ENCODE results near the gene MFSD11. TPM values are rescaled to one million over a fixed set of nuclear protein-coding genes. Genes with fewer than 3 reads are reported as not detected.

The MFSD11 gene
- total RNA-seq, 2 experiments from 2014 or later = 17.0 to 17.6 TPM

DNA sequence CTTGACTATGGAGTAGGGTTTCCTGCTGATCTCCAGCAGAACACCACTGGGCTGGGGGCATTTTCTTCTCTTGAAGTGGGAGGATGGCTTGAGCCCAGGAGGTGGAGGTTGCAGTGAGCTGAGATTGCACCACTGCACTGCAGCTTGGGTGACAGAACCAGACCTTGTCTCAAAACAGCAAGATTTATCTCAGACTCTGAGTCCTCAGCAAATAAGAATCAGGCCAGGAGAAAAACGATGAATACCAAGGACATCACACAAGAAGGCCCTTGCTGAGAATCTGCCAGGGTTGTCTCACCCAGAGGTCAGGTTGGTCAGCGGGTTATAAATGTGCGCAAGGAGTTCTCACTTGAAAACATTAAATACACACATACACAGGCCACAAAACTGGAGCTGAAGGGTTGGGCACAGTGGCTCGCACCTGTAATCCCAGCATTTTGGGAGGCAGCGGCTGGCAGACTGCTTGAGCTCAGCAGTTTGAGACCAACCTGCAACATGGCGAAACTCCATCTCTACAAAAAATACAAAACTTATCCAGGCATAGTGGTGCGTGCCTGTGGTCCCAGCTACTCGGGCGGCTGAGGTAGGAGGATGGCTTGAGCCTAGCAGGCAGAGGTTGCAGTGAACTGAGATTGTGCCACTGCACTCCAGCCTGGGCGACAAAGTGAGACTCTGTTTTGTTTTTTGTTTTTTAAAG, 34.8 kb upstream of the MFSD11 start:
- TF ChIP-seq CTCF (IDR thresholded peaks at IDR 0.05) = no peak
- no peak for ATAC-seq
- no peaks in the 10 kb centered on the region for H3K27me3 Mint-ChIP-seq
- no peak overlapping the region for H3K4me3 Mint-ChIP-seq
- intact Hi-C loops (cut with micrococcal nuclease) = no loop called here
- CTCF ChIA-PET = interaction anchor here (0.7 to 2.8 kb wide), 6 partner anchors 9 to 180 kb away, joined by 3 to 10 read pairs (median 4); no protein-coding TSS in a partner anchor
- POLR2A ChIA-PET = no interaction called here
- no peaks in the 10 kb centered on the region for H3K4me1 Mint-ChIP-seq (ENCODE audit: low read depth)
- no peak for DNase-seq
- no peaks in the 10 kb centered on the region for H3K9me3 Mint-ChIP-seq
- H3K27ac Mint-ChIP-seq = no peak overlapping the region
- no peaks in the 10 kb centered on the region for H3K36me3 Mint-ChIP-seq (ENCODE audit: low read depth)

DNA sequence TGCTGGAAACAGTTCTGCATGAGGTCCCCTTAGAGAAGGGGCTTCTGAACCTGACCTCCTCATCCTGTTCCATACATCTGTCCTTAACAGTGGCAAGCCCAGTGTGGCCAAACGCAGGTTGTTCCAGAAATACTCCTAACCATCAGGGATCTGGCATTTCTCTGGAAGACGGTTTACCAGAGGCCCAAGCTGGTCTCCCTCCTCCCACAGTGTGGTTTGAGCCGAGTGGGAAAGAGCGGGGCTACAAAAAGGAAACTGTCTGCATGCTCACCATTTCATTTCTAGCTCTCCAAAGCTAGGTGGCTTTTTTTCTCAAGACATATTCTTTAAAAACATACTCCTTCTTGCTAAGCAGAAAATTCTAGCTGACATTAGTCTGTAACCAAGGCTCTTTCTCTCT, 33.1 kb upstream of the MFSD11 start:
- H3K9me3 Mint-ChIP-seq = no peaks in the 10 kb centered on the region
- ChIA-PET CTCF (interaction anchor here (1.0 to 2.8 kb wide), 4 partner anchors 8 to 80 kb away, joined by 3 to 10 read pairs (median 6); no protein-coding TSS in a partner anchor), POLR2A (interaction anchor here (0.7 kb wide), 1 partner anchor 12 kb away, joined by 3 read pairs; no protein-coding TSS in a partner anchor)
- TF ChIP-seq CTCF (IDR thresholded peaks at IDR 0.05) = no peak
- H3K4me3 Mint-ChIP-seq = no peak overlapping the region
- ATAC-seq = no peak
- peaks cover 4% of the 10 kb centered on the region for H3K4me1 Mint-ChIP-seq (ENCODE audit: low read depth)
- no peaks in the 10 kb centered on the region for H3K36me3 Mint-ChIP-seq (ENCODE audit: low read depth)
- intact Hi-C loops (cut with micrococcal nuclease) = no loop called here
- DNase-seq = no peak
- no peak overlapping the region for H3K27ac Mint-ChIP-seq
- no peaks in the 10 kb centered on the region for H3K27me3 Mint-ChIP-seq

DNA sequence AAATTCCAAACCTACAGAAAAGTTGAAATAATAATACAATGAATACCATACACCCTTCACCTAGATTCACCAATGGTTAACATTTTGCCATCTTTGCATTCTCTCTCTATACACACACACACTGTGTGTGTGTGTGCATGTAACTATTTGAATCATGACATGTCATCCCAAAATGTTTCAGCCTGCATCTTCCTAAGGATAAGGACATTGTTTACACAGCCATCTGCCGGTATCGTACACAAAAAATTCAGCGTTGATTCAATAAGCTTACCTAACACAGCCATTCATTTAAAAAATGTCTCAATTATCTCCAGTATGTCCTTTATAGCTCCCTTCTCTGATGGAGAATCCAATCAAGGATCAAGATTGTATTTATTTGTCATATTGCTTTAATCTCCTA, 31.1 kb upstream of the MFSD11 start:
- no peak overlapping the region for H3K4me3 Mint-ChIP-seq
- peaks cover 13% of the 10 kb centered on the region for H3K4me1 Mint-ChIP-seq (ENCODE audit: low read depth)
- H3K27ac Mint-ChIP-seq = no peak overlapping the region
- POLR2A ChIA-PET = no interaction called here
- ATAC-seq (no peak), DNase-seq (no peak)
- TF ChIP-seq CTCF (IDR thresholded peaks at IDR 0.05) = no peak
- intact Hi-C loops (cut with micrococcal nuclease) = no loop called here
- CTCF ChIA-PET = no interaction called here
- H3K9me3 Mint-ChIP-seq = no peaks in the 10 kb centered on the region
- H3K36me3 Mint-ChIP-seq (ENCODE audit: low read depth) = no peaks in the 10 kb centered on the region
- H3K27me3 Mint-ChIP-seq = no peaks in the 10 kb centered on the region

GRCh38 chr17:76707985-76708807, 29.7 kb upstream of the MFSD11 start:
- no peak for ATAC-seq
- POLR2A ChIA-PET = interaction anchor here (0.7 to 2.2 kb wide), 2 partner anchors 14 to 147 kb away, joined by 3 to 7 read pairs; no protein-coding TSS in a partner anchor
- H3K27me3 Mint-ChIP-seq = no peaks in the 10 kb centered on the region

More at GRCh38 chr17:76707985-76708807, 29.7 kb upstream of the MFSD11 start:
- no peak overlapping the region for H3K4me3 Mint-ChIP-seq
- DNase-seq = no peak
- no peak overlapping the region for H3K27ac Mint-ChIP-seq
- peaks cover 17% of the 10 kb centered on the region for H3K4me1 Mint-ChIP-seq (ENCODE audit: low read depth)
- TF ChIP-seq CTCF (IDR thresholded peaks at IDR 0.05) = no peak
- intact Hi-C loops (cut with micrococcal nuclease) = no loop called here
- peaks cover 2% of the 10 kb centered on the region for H3K36me3 Mint-ChIP-seq (ENCODE audit: low read depth)
- no peaks in the 10 kb centered on the region for H3K9me3 Mint-ChIP-seq
- CTCF ChIA-PET = interaction anchor here (0.8 to 1.2 kb wide), 4 partner anchors 9 to 150 kb away, joined by 3 read pairs; no protein-coding TSS in a partner anchor
